GM04503 (cell line): Measurements from ENCODE around the gene EPB41L1.

Experiments used
- DNase-seq: peaks from one replicate; pipeline ENCODE4 v3.0.0-alpha.2; 2012; ENCODE audit warnings: low read depth

The EPB41L1 gene

DNA sequence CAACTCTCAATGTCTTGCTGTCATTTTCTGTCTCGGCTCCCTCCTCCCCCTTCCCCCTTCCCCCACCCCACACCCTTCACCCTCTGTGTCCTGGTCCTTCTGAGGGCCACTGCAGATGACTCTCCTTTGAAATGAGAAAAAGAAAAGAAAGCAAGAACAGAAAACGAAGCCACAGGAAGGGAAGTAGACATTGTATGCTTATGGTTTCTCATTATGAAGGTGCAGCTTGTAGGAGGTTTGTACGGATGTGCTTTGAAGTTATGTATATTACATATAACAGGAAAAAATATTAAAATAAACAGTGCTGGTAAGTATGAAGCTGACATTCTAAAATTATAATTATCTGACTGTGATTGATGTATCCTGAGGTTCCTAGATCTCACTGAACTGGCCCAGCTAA lies 75.5 kb downstream of the EPB41L1 start:
- DNase-seq: no peak

DNA sequence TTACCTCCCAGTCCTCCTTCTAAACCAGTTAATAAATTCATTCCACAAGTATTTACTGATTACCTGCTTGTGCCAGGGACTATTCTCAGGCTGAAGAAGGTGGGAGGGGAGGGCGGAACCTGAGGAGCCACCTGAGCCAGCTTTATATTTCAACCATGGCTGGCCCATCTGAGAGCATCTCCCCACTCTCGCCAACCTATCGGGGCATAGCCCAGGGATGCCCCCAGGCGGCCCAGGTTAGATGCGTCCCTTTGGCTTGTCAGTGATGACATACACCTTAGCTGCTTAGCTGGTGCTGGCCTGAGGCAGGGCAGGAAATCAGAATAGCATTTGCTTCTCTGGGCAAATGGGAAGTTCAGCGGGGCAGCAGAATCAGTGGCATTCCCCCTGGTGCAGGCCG lies 76.8 kb downstream of the EPB41L1 start:
- DNase-seq: no peak

DNA sequence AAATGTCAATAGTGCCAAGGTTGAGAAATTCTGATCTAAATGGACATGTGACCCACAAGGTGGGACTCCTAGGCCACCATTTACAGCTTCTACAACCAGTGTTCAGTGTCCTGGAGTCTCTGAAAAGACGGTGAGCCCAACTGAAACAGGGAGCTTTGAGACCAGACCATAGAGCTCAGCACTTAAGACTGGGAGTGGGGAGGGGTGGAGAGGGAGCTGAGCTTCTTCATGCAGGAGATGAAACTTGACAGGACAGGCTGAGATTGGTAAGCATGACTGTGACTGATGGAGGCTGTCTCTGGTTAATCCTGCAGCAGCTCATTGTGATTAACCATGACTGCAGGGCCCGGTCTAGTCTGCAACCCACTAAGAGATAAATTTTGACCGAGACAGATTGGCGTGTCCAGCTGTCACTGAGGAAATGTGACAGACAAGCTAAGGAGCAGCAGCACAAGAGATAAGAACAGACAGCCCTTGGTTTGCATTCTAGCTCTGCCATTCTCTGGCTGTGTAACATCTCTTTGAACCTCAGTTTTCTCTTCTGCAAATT lies 80.3 kb downstream of the EPB41L1 start:
- DNase-seq: no peak

DNA sequence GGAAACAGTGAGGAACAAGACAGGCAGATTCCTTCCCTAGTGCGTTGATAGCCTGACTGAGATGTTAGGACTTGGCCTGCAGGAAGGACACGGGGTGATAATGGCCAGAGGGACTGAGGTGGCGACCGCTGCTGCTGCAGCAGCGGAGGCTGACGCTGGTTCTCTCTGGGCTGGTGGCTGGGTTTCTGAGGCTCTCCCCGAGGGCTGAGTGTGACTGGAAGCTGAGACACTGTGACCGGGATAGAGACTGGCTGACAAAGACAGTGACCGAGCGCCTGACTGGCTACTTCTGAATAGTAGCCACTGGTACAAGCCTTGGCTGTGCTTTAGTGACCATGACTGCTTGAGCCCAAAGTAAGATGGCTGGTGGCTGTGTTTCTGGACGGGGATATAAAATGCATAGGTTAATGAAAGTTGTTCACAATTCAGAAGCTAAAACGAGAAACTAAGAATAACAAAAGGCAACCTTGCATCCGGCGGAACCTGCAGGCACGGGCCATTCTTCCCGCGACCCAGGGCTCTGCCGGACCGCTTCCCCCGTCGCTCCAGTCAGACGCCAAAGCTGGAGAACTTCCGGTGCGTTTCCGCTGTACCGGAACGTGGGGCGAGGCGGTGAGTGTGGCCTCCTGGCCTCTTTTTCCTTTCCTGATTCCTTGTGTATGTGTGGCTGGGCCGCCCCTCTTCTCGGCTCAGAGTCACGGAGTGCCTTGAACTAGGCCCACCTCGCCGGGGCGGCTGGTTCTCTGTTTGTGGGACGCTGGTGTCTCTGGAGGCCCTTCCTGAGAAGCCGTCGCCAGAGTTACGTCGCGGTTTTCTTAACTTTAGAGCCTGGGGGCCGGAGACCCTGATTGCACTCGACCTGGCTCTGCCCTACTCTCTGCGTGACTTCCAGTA lies 81.6 kb downstream of the EPB41L1 start, which contains the start of gene AAR2:
Gene AAR2 (plus strand): TSS at position 587 of the 894 bp plus-strand sequence. CDS start 3,391 bp downstream, outside the sequence.
- DNase-seq: peak; percentile 29

DNA sequence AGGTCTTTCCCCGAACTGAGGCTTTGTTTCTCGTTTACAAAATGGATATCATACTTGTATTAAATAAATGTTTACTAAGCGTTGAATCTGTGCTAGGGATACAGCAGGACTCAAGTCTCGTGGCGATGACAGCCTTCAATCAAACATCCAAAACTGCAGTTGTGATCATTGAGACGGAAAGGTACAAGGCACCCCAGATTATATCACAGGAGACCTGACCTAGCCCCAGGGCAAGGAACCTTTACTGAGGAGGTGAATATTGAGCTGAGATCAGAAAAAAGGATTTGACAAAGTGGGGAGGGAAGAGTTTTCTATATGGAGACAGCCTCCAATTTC lies 82.2 kb downstream of the EPB41L1 start:
- DNase-seq: no peak

DNA sequence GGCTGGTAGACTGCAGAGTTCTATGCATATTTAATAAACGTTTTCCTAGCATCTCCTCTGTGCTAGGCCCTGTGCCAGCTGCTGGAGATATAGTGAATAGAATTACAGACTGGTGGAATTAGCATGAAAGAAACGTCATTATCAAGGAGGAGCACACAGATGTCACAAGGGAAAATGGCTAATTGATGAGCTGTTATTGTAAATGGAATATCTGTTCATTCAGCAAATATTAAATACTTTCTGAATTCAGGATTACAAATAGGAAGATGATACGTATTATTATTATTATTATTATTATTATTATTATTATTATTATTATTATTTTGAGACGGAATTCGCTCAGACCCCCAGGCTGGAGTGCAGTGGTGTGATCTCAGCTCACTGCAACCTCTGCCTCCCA lies 82.9 kb downstream of the EPB41L1 start:
- DNase-seq: no peak

DNA sequence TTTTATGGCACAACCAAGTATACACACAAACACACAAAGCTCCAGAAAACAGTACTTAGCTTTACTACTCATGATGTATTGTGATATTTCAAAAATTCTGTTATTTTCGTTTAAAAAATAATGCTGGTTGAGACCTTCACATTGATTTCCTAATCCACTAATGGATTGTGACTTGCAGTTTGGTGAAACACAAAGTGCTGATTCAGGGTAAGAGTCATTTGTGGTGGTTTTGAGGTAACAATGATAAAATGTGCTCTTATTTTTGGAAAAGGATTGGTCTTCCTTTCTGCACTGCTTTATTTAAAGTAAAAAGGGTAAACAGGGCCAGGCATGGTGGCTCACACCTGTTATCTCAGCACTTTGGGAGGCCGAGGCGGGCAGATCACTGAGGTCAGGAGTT lies 83.6 kb downstream of the EPB41L1 start:
- no peak for DNase-seq

DNA sequence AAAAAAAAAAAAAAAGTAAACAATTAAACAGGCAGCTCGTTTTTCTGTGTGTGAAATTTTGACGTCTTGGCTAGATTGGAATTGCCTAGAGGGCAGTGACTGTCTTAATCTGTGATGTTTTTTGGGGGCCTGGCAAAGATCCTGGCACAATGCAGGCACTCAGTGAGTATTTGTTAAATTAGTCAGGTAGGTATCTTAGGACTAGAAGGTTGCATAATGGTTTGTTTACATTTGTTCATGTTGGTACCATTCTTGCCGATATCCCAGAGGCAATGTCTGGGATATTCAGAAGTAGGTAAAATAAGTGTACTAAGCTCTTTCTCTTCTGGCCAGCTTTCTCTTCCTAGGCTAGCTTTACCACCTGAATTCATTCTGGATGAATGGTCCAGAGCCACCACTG lies 84.2 kb downstream of the EPB41L1 start:
- DNase-seq: no peak

DNA sequence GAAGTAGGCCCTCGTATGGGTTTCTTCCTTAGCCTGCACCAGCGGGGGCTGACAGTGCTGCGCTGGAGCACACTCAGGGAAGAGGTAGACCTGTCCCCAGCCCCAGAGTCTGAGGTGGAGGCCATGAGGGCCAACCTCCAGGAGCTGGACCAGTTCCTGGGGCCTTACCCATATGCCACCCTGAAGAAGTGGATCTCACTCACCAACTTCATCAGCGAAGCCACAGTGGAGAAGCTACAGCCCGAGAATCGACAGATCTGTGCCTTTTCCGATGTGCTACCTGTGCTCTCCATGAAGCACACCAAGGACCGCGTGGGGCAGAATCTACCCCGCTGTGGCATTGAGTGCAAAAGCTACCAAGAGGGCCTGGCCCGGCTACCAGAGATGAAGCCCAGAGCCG lies 85.5 kb downstream of the EPB41L1 start:
- no peak for DNase-seq

DNA sequence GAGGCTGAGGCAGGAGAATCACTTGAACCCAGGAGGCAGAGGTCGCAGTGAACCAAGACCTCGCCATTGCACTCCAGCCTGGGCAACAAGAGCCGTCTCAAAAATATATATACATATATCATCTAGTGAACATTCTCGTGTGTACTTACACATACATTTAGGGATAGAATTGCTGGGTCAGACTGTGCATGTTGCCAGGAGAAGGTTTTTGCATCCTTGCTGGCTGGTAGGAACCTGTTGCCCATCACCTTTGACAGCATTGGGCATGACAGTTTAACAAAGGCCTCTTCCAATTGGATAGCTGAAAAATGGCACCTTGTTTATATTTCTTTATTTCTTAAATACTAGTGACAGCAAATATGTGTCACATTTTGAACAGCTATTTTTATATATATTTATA lies 87.1 kb downstream of the EPB41L1 start:
- no peak for DNase-seq

DNA sequence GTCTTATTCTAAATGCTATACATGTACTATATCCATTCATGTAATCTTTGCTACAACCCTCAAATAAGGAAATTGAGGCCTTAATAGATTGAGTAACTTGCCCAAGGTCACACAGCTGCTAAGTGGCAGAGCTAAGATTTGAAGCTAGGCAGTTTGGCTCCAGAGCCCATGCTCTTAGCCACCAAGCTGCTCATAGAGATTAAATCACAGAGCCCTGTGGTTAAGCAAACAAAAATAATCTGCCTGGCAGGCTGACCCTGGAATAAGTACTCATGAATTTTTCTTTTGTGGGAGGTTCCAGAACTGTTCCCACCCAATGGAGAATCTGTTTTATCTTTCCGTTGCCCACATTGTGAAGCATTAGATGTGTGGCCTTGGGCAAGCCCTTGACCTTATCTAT lies 89.2 kb downstream of the EPB41L1 start:
- no peak for DNase-seq

DNA sequence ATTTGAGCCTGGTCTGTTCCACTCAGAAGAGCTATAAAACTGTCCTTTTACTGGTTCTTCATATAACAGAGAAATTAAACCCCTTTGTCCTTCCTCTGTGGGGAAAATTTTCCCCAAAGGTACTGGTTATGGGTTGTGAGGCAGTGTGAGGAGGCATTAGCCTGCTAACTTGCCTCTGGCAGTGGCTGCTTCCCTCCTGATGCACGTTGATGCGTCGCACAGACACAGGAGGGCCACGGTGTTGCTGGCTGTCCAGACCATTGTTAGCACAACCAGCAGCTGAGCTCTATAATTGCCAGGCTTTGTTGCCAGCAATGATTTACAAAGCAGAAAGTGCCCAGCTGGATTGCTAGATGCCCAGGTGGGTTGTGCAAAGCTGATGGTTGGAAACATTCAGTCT lies 91.9 kb downstream of the EPB41L1 start:
- no peak for DNase-seq

DNA sequence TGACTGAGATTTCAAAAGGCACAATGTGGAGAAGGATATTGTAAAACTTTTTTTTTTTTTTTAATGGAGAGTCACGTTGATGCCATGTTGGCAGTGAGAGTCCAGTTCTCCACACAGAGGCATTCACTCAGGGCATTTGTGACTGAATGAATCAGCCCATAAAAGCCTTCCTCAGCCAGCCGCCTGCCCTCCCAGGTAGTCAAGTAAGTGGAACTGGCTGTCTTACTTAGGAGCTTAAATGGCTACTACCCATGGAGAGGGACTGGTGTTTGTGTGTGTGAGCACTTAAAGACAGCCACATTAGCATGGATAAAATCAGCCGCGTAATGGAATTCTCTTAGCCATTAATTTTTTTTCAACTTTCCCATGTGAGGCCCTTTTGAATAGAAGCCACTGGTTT lies 94.3 kb downstream of the EPB41L1 start:
- no peak for DNase-seq

DNA sequence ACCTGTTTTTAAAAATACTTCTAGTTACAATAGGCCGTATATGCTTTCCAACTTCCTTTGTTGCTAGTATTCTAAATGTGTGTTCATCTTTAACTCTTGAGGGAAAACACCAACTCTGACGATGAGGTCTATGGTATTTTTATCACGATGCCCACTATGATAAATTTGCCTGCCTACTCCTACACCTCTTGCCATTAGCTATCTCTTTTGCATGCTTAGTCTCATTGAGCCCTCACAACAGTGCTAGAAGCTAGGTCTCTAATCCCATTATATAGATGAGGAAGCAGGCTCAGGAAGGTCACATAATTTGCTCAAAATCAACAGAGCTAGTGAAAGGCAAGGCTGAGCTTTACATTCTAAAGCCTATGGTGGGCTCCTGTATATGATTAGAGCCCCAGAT lies 94.9 kb downstream of the EPB41L1 start:
- no peak for DNase-seq

DNA sequence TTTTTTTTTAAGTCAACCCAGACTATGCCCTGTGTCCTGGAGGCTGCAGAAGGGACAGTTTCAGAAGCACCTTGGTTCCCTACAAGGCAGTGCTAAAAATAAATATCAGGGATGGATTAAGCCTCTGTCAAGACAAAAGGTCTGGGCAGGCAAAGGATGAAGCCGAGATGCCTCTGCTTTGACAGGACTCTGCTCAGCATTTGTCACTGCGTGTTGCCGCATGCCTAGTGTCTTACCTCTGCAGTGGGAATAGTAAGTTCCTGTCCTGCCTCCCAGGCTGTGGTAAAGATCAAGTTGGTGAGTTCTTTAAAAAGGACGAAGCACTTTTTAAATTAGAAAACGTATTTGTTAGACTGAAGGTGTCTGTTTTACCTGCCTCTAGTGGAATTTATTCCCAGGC lies 96.9 kb downstream of the EPB41L1 start:
- no peak for DNase-seq

DNA sequence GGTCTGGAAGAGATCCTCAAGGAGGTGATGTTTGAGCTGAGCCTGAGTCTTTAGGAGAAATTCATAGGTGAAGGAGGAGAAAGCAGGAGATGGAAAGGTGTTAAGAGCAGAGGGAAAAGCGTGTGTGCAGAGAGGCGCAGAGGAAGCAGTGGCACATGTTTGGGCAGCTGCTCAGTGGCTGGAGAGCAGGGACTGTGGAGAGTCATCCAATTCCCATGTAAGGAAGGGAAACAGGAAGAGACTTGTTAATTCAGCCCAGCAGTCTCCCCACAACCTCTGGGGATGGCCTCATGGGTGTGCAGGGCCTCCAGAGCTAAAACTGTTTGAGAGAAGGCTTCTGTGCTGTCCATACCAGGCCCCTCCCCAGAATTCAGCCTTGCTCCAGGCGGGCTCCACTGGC lies 98.0 kb downstream of the EPB41L1 start:
- DNase-seq: no peak

DNA sequence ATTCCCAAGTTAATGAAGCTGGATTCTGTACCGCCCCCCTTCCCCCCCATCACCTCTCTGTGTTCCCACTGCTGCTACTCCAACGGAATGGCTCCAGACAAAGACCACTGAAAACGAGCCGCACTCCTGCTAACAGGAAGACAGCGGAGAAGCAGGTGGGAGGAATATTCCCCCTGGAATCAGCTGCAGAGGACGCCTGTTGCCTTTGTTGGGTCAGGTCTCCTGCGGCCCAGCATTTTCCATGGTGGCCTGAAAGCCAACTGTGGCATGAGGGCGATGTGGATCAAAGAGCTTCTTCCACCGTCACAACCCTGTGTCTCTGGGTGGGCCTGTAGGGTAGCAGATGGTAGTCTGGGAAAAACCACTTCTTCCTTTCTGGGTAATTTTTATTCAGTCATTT lies 98.5 kb downstream of the EPB41L1 start:
- DNase-seq: no peak

DNA sequence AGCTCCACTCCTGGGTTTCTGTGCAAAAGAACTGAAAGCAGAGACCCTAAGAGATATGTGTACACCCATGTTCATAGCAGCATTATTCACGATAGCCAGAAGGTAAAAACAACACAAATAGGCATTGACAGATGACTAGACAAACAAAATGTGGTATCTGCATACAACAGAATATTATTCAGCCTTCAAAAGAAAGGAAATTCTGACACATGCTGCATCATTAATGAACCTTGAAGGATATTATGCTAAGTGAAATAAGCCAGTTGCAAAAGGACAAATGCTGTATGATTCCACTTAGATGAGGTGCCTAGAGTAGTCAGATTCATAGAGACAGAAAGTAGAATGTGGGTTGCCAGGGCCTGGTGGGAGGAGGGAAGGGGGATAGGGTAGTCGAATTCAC lies 99.5 kb downstream of the EPB41L1 start:
- no peak for DNase-seq

DNA sequence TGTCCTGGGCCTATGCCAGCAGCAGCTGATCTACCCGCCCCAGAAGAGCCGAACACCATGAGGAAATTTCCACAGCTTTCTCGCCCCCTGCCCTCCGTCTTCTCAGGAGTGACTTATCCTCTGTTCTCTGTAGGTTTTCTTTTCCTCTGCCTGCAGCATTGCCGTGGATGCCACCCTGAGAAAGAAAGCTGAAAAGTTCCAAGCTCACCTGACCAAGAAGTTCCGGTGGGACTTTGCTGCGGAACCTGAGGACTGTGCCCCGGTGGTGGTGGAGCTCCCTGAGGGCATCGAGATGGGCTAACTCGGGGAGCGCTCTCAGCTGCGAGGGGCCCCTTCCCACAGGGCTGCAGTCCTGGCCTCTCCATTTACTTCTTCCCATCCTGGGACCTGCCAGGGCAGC lies 100.9 kb downstream of the EPB41L1 start:
- DNase-seq: no peak

DNA sequence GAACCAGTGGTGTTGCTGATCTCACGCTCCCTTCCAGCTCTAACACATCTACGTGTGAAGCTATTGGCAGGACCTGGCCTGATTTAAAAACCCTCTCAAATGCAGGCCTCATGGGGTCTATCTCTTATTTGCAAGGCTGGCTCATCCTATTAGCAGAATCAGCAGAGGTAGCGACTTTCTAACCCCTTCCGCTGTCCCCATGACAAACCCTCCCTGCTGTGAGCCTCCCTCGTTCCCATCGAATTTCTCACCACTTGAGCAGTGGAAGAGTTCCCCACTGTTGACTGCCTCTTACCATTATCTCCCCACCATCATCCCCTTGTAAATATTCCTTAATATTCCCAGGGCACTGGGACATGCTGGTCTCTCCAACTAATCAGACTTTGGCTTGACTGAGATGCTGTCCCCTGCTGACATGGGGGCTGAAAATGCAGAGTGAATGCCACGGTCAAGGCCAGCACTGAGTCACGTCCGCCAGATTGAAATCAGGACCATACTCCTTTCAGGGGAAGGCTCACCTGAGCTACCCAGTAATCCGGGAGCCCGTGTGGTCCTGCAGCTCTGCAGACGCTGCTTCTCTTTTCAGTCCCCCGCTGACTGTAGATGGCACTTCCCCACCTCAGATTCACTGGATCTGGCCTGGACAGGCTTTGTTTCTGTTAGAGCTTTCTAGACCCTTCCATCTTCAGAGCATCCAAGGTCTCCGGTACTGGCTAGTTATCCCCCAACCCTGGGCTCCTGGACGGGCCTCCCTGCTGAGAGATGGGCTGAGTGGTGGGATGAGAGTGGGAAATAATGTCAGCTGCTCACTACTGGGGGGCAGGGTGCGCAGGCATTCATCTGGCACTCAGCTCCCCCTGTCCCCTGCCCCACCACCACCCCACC lies 104.9 kb downstream of the EPB41L1 start:
- no peak for DNase-seq

DNA sequence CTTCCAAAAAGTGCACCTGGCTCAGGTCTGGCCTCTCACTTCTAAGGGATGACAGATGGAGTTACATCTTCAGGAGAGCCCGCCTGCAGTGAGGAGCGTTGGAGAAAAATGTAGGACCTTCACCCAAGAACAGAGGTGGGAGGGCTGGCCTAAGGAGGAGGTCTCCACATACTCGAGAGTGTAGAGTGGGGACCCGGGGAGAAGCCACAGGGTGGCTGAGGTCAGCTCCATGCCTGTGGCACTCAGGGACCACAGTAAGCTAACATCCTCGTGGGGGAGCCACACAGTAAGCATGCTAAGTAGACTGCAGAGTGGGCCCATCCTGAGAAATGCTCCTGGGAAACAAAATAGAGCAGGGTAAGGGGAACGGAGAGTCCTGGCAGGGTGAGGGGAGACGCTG lies 105.8 kb downstream of the EPB41L1 start:
- no peak for DNase-seq

DNA sequence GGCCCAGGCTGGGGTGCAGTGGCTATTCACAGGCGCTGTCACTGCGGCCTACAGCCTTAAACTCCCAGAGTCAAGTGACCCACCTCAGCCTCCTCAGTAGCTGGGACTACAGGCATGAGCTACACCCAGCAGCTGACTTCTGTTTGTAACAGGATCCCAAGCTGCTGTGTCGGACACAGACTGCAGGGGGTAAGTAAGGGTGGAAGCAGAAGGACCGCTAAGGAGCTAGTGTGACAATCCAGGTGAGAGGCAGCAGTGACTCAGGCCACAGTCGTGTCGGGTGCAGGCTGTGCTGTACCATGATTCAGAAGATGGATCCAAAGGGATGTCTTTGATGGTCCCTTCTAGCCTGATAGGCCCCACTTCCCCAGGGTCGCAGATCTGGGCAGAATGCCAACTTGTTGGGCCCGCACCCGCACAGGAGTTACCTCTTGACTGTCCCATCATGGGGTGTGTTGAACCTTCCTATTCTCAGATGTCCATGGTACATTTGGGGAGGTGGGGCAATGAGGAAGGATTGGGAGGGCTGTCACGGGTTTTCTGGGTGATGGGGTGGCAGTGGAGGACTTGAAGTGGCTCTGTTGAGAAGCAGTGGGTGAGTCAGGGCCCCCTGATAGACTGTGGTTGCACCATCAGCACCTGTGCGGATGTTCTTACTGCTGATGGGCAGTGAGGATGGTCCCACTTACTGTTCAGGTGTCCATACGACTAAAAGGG lies 107.0 kb downstream of the EPB41L1 start:
- DNase-seq: no peak
